Measurements from ENCODE around the gene ARL15.
"Not testable (repeated sequence)": the region's sequence is repeated elsewhere in the genome, so short reads cannot be mapped to it uniquely, and the experiment has no call there.

Gene ARL15

GRCh38 chr5:54049144-54049543 lies 261.2 kb downstream of the ARL15 start:
- no peak for DNase-seq (ENCODE audit: low read depth in 2 of 2, low spot score in 1 of 2)

GRCh38 chr5:54045077-54045792 lies 265.1 kb downstream of the ARL15 start:
- no peak for DNase-seq (ENCODE audit: low read depth in 2 of 2, low spot score in 1 of 2)

- DNase-seq (ENCODE audit: low read depth in 2 of 2, low spot score in 1 of 2), result not testable (repeated sequence)
These were observed 266.1 kb downstream of the ARL15 start for GRCh38 chr5:54044276-54044675.

GRCh38 chr5:54040804-54041203 lies 269.6 kb downstream of the ARL15 start:
- DNase-seq (ENCODE audit: low read depth in 2 of 2, low spot score in 1 of 2), result no peak

GRCh38 chr5:54040018-54040417 lies 270.4 kb downstream of the ARL15 start:
- DNase-seq (ENCODE audit: low read depth in 2 of 2, low spot score in 1 of 2), result no peak

GRCh38 chr5:54037205-54037604 lies 273.2 kb downstream of the ARL15 start:
- no peak for DNase-seq (ENCODE audit: low read depth in 2 of 2, low spot score in 1 of 2)

- no peak for DNase-seq (ENCODE audit: low read depth in 2 of 2, low spot score in 1 of 2)
These were observed 279.4 kb downstream of the ARL15 start for GRCh38 chr5:54030981-54031380.

- no peak for DNase-seq (ENCODE audit: low read depth in 2 of 2, low spot score in 1 of 2)
These were observed 285.9 kb downstream of the ARL15 start for GRCh38 chr5:54024466-54024865.

- no peak for DNase-seq (ENCODE audit: low read depth in 2 of 2, low spot score in 1 of 2)
These were observed 288.1 kb downstream of the ARL15 start for GRCh38 chr5:54022223-54022622.

- no peak for DNase-seq (ENCODE audit: low read depth in 2 of 2, low spot score in 1 of 2)
These were observed 288.8 kb downstream of the ARL15 start for GRCh38 chr5:54021431-54022164.

- no peak for DNase-seq (ENCODE audit: low read depth in 2 of 2, low spot score in 1 of 2)
These were observed 291.9 kb downstream of the ARL15 start for GRCh38 chr5:54018438-54018837.

- DNase-seq (ENCODE audit: low read depth in 2 of 2, low spot score in 1 of 2), result no peak
These were observed 292.8 kb downstream of the ARL15 start for GRCh38 chr5:54017580-54017979.

- no peak for DNase-seq (ENCODE audit: low read depth in 2 of 2, low spot score in 1 of 2)
These were observed 296.7 kb downstream of the ARL15 start for GRCh38 chr5:54013556-54014194.

GRCh38 chr5:54009828-54010227 lies 300.5 kb downstream of the ARL15 start:
- no peak for DNase-seq (ENCODE audit: low read depth in 2 of 2, low spot score in 1 of 2)

GRCh38 chr5:54009357-54009756 lies 301.0 kb downstream of the ARL15 start:
- no peak for DNase-seq (ENCODE audit: low read depth in 2 of 2, low spot score in 1 of 2)

- no peak for DNase-seq (ENCODE audit: low read depth in 2 of 2, low spot score in 1 of 2)
These were observed 302.3 kb downstream of the ARL15 start for GRCh38 chr5:54007827-54008777.

- DNase-seq (ENCODE audit: low read depth in 2 of 2, low spot score in 1 of 2), result no peak
These were observed 305.7 kb downstream of the ARL15 start for GRCh38 chr5:54004697-54005096.

- no peak for DNase-seq (ENCODE audit: low read depth in 2 of 2, low spot score in 1 of 2)
These were observed 307.6 kb downstream of the ARL15 start for GRCh38 chr5:54002779-54003178.

- no peak for DNase-seq (ENCODE audit: low read depth in 2 of 2, low spot score in 1 of 2)
These were observed 308.2 kb downstream of the ARL15 start for GRCh38 chr5:54001976-54002775.

- DNase-seq (ENCODE audit: low read depth in 2 of 2, low spot score in 1 of 2), result no peak
These were observed 310.4 kb downstream of the ARL15 start for GRCh38 chr5:54000011-54000410.
